GM12801 (cell line): Measurements from ENCODE around the gene MRC2.

ENCODE experiments used
- TF ChIP-seq, protein P1 (sequence below): IDR thresholded peaks from one replicate; pipeline ENCODE4 v1.5.1; 2011; ENCODE audit warnings: control low read depth; ENCODE audit not compliant: insufficient read length; ENCODE audit errors: extremely low read depth

Gene MRC2

DNA sequence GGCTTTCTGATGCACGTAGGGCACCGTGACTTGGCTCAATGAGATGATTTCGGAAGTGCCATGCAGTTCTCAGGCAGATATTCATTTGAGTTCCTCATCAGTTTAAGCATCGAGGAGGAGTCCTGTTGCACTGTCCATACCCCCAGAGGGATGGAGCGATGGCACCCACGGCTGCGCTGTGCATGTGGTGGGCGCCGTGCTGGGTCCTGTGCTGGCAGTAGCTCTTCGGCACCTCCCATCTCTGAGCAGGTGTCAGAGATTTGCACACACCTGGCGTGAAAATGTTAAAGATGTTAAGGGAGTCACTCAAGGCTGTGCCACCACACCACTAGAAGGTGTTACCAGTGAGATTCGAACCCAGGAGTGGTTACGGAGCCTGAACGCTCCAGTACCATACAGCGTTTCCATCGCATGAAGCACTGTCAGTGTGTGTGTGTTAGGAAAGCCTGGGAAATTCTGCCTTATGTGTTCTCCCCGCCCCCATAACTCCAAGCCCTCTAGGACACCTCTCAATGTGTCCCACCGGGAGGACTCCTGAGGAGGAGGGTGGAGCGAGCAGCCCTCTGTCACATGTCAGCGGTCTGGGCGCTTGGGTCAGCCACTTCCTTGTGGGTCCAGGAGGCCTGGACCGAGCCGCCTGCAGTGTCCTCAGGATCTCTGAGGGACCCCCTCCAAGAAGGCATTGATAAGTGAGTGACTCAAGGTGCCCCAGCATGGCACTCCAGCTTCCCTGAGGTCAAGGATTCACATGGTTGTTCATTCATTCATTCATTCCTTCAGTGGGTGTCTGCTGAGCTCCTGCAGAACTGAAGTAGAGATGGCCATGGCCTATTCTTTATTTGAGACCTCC is 3.8 kb downstream of the MRC2 start:
- TF ChIP-seq, protein P1, sequence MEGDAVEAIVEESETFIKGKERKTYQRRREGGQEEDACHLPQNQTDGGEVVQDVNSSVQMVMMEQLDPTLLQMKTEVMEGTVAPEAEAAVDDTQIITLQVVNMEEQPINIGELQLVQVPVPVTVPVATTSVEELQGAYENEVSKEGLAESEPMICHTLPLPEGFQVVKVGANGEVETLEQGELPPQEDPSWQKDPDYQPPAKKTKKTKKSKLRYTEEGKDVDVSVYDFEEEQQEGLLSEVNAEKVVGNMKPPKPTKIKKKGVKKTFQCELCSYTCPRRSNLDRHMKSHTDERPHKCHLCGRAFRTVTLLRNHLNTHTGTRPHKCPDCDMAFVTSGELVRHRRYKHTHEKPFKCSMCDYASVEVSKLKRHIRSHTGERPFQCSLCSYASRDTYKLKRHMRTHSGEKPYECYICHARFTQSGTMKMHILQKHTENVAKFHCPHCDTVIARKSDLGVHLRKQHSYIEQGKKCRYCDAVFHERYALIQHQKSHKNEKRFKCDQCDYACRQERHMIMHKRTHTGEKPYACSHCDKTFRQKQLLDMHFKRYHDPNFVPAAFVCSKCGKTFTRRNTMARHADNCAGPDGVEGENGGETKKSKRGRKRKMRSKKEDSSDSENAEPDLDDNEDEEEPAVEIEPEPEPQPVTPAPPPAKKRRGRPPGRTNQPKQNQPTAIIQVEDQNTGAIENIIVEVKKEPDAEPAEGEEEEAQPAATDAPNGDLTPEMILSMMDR: no peak

DNA sequence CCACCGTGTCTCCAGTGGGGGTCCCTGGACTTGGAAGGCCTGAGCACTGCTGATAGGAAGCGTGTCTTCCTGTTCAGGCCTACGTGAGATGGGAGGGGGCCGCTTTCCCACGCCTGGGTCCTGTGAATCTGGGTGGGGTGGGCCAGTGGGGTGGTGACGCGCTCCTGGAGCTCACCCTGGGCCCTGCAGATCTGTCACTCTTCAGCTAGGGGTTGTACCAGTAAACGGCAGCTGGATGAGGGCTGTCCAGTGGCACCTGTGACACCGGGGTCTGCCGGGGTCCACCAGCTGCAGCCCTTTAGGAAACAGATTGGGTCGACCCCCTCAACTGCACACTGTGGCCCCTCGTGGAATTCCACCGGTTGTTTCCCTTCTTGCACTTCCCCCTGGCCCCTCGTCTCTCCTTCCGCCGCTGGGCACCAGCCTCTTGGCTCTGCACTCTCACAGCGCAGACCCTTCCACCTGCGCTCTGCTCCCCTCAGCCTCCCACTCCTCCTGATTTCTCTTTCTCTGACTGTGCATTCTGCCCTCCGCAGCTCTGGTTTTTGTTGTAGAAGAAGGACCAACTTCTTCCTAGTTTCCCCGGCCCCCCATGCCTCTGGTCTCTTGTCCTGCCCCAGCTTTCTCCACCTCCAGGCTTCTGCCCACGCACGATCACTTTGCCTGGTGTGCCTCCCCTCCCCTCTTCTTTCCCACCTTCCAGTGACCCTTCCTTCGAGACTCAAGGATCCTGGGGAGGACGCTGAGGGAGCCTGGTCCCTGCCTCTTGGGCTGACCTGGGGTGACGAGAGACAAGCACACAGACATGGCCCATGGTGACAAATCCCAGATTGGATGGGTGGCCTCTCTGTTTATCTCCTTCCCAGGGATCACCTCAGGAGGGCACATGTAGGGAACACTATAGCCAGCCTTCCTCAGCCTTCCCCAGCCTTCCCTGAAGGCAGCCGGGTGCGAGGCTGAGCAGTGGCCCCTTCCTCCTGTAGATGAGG is 4.8 kb downstream of the MRC2 start:
- TF ChIP-seq, protein P1: no peak

DNA sequence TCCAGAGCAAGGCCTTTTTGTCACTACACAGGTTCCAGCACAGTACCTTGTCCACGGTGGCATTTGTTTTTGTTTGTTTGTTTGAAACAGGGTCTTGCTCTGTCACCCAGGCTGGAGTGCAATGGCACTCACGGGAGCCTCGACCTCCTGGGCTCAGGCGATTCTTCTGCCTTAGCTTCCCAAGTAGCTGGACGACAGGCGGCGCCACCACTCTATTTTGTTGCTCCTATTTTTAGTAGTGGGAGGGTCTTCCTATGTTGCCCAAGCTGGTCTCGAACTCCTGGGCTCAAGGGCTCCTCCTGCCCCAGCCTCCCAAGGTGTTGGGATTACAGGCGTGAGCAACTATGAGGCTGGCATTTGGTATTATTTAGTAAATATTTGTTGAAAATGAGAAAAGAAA is 10.3 kb downstream of the MRC2 start:
- TF ChIP-seq, protein P1: no peak

DNA sequence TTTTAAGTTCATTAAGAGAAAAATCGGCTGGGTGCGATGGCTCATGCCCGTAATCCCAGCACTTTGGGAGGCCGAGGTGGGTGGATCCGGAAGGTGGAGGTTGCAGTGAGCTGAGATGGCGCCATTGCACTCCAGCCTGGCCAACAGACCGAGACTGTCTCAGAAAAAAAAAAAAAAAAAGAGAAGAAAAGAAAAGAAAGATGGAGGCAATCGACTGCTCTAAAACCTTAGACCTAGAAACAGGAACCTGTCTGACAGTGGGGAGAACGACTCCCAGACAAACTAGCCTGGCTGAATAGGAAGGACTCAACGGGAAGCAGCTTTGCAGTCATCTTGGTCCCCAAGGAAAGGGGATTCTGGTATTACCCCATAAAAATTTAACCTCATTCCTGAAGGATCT is 13.7 kb downstream of the MRC2 start:
- TF ChIP-seq, protein P1: no peak

DNA sequence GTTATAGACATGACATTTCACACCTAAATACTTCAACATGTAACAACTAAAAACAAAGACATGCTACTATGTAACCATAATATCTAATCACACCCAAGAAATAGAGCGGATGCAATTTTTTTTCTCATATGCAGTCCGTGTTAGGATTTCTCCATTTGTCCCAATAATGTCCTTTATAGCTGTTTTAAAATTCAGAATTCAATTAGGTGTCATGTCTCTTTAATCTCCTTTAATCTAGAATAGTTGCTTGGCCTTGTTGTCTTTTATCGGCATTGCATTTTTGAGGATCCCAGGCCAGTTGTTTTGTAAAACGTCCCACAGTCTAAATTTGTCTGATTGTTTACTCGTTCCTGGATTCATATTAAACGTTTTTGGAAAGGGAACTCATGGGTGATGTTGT is 14.5 kb downstream of the MRC2 start:
- TF ChIP-seq, protein P1: no peak

DNA sequence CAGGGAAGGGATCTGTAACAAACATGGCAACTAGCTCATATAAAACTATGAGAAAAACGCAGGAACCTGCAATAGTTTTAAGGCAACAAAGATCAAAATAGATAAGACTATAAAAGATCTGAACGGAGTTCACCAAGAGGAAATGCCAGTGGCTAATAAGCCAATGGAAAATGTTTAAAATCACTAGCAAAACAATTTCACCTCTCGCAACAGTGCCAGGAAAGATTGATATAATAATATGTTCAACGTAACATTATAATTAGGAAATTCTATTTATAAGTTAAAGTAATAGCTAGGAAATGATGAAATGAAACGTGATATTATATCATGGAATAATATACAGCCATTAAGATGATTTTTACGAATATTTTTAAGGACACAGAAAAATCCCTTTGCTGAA is 16.0 kb downstream of the MRC2 start:
- TF ChIP-seq, protein P1: no peak

DNA sequence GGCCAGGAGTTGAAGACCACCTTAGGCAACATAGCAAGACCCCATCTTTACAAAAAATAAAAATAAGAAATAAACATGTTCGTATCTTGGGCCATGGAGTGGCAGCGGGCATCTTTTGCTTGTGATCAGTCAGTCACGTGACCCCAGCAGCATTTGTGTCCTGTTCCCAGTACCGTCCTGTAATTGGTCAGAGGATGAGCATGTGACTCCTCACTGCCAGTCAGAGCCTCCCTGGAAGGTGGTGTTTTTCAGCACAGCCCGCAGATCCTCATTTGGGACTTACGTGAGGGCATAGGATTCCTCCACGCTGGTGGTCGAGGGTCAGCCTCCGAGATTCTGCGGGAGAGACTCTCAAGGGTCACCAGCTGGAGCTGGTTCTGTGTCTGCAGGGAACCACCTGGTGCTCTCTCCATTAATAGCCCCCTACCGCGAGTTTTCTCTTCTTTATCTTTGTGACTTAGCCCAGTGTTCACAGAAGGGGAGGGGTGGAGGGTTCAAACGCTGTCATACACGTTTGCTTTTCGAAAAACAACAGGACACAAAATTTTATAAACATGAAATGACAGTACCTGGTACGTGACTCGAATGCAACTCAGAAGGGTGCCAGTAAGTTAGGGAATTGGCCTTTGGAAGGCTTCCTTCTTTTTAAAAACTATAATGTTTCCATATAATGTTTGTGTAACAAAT is 17.2 kb downstream of the MRC2 start:
- TF ChIP-seq, protein P1: no peak
